Measurements from ENCODE around the gene HCFC1.

HCFC1 gene

DNA sequence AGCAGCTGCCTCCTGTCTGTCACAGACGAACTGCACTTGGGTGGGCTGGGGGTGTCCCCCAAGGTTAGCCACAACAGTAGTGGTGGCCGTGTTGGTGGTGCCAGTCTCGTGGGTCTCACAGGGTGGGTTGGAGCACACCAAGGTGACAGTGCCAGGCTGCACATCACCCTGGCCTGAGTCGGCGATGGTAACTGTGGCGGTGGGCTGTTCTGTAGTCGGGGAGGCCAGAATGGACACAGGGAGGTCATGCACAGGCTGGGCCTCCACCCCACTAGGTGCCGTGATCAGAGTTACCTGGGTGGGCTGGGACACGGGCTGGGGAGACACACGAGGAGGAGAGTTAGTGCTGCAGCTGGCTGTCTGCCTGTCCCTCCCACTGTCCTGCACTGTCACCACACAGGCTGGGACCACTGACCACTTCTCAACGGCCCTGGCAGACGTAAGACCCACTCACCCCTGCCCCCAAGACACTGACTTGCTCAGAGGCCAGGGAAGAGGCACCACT lies 16.3 kb downstream of the HCFC1 start:
- Histone ChIP-seq H3K4me1 (ENCODE audit: low read length) (no peaks in the 10 kb centered on the region), H3K4me2 (ENCODE audit: low read depth, low read length) (no peak overlapping the region), H3F3A (ENCODE audit: insufficient read depth, low read length) (no peaks in the 10 kb centered on the region), H3K9me3 (replicated peaks; ENCODE audit: insufficient read depth, low read length) (no peaks in the 10 kb centered on the region), H3K9ac (ENCODE audit: low read length) (no peak overlapping the region), H4K20me1 (ENCODE audit: insufficient read depth, low read length) (no peaks in the 10 kb centered on the region), H3K9me2 (replicated peaks; ENCODE audit: insufficient read depth, low read length) (no peaks in the 10 kb centered on the region), H3K27ac (ENCODE audit: low read length) (no peak overlapping the region), H3K27me3 (replicated peaks; ENCODE audit: insufficient read depth, low read length) (no peaks in the 10 kb centered on the region), H2AFZ (ENCODE audit: low read length) (no peak overlapping the region), H3K79me2 (ENCODE audit: low read length) (peaks cover 18% of the 10 kb centered on the region; the same call in 1 of the 2 replicates), H3K4me3 (ENCODE audit: low read length) (no peak overlapping the region), H3K36me3 (replicated peaks; ENCODE audit: insufficient read depth, low read length) (peaks cover 5% of the 10 kb centered on the region; the same call in 1 of the 2 replicates)
- DNase-seq, result no peak
- no peak for TF ChIP-seq EZH2phosphoT487 (IDR thresholded peaks at IDR 0.05; ENCODE audit: low read length)
- no peak for TF ChIP-seq EZH2 (optimal IDR thresholded peaks at IDR 0.05; ENCODE audit: low read depth, low read length)
- TF ChIP-seq CTCF (IDR thresholded peaks at IDR 0.05; ENCODE audit: low read length), result no peak

DNA sequence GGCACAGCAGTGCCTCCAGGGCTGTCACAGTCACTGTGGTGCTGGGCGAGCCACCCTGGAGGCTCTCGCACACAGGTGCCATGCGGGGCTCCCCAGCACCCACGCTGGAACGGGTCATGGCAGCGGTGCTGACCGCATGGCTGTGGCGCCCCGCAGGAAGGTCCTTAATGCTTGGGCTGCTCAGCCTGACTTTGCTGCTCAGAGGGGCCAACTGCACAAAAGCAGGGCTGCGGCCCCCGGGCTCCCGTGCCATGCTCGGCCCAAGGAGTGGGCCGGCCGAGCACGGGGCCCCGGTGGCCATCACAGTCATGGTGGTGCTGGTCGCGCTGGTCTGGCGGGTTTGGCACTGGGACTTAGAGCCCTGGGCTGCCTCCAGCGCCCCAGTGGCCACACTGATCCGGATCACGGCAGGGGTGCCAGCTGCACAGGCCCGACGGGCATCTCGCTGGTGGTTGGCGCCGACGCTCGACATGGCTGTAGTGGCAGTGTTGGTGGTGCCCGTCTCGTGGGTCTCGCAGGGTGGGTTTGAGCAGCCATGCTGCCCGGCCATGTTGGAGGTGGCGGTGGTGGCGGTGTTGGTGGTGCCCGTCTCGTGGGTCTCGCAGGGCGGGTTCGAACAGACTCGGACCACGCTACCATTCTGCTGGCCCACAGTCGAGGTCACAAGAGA lies 16.9 kb downstream of the HCFC1 start:
- Histone ChIP-seq H2AFZ (ENCODE audit: low read length) (no peak overlapping the region), H3K27me3 (replicated peaks; ENCODE audit: insufficient read depth, low read length) (no peaks in the 10 kb centered on the region), H3K4me2 (ENCODE audit: low read depth, low read length) (no peak overlapping the region), H3K9me3 (replicated peaks; ENCODE audit: insufficient read depth, low read length) (no peaks in the 10 kb centered on the region), H3K9ac (ENCODE audit: low read length) (no peak overlapping the region), H3K79me2 (ENCODE audit: low read length) (peaks cover 14% of the 10 kb centered on the region; the same call in 1 of the 2 replicates), H3K4me1 (ENCODE audit: low read length) (no peaks in the 10 kb centered on the region), H3F3A (ENCODE audit: insufficient read depth, low read length) (no peaks in the 10 kb centered on the region), H3K9me2 (replicated peaks; ENCODE audit: insufficient read depth, low read length) (no peaks in the 10 kb centered on the region), H4K20me1 (ENCODE audit: insufficient read depth, low read length) (no peaks in the 10 kb centered on the region), H3K27ac (ENCODE audit: low read length) (no peak overlapping the region), H3K36me3 (replicated peaks; ENCODE audit: insufficient read depth, low read length) (peaks cover 5% of the 10 kb centered on the region; the same call in 1 of the 2 replicates), H3K4me3 (ENCODE audit: low read length) (no peak overlapping the region)
- TF ChIP-seq EZH2phosphoT487 (IDR thresholded peaks at IDR 0.05; ENCODE audit: low read length) (no peak), CTCF (IDR thresholded peaks at IDR 0.05; ENCODE audit: low read length) (no peak), EZH2 (optimal IDR thresholded peaks at IDR 0.05; ENCODE audit: low read depth, low read length) (no peak)
- no peak for DNase-seq

DNA sequence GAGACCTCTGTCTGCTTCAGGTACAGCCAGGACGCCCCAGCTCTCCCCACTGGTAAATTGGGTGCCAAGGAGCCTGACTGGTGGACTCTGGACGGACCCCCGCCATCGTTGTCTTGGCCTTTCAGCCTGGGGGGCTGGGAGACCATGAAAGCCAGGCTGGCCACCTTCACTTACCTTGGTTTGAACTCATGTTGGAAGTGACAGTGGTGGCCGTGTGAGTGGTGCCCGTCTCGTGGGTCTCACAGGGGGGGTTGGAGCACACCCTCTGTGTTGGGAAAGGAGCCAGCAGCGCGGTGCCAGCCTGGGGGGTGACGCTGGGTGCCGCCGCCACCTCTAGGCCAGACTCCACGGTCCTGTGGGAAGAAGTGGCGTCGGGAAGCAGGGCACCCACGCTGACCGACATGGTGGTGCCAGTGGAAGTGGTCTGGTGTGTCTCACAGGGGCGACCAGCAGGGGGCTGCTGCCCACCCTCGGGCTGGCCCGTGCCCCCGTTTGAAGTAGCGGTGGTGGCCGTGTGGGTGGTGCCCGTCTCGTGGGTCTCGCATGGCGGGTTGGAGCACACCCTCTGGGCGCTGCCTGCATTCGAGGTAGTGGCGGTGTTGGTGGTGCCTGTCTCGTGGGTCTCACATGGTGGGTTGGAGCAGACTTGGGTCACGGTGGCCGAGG lies 17.6 kb downstream of the HCFC1 start:
- Histone ChIP-seq H3K9me2 (replicated peaks; ENCODE audit: insufficient read depth, low read length) (no peaks in the 10 kb centered on the region), H3F3A (ENCODE audit: insufficient read depth, low read length) (no peaks in the 10 kb centered on the region), H3K4me2 (ENCODE audit: low read depth, low read length) (no peak overlapping the region), H3K27ac (ENCODE audit: low read length) (no peak overlapping the region), H3K79me2 (ENCODE audit: low read length) (peaks cover 14% of the 10 kb centered on the region; the same call in 1 of the 2 replicates), H3K9ac (ENCODE audit: low read length) (no peak overlapping the region), H2AFZ (ENCODE audit: low read length) (no peak overlapping the region), H3K4me3 (ENCODE audit: low read length) (no peak overlapping the region), H3K36me3 (replicated peaks; ENCODE audit: insufficient read depth, low read length) (peaks cover 5% of the 10 kb centered on the region; the same call in 1 of the 2 replicates), H3K9me3 (replicated peaks; ENCODE audit: insufficient read depth, low read length) (no peaks in the 10 kb centered on the region), H3K4me1 (ENCODE audit: low read length) (no peaks in the 10 kb centered on the region), H4K20me1 (ENCODE audit: insufficient read depth, low read length) (no peaks in the 10 kb centered on the region), H3K27me3 (replicated peaks; ENCODE audit: insufficient read depth, low read length) (no peaks in the 10 kb centered on the region)
- TF ChIP-seq EZH2phosphoT487 (IDR thresholded peaks at IDR 0.05; ENCODE audit: low read length) (no peak), CTCF (IDR thresholded peaks at IDR 0.05; ENCODE audit: low read length) (peak; percentile 8; the same call in 1 of the 2 replicates)
- no peak for DNase-seq
